Femur (tissue), 1 donor: ENCODE data around the gene GJC1.
"Not testable (repeated sequence)": the region's sequence is repeated elsewhere in the genome, so short reads cannot be mapped to it uniquely, and the experiment has no call there.

Experiments used
- DNase-seq: peaks from one replicate; pipeline ENCODE4 v3.0.0-alpha.2; 2017

Gene GJC1

DNA sequence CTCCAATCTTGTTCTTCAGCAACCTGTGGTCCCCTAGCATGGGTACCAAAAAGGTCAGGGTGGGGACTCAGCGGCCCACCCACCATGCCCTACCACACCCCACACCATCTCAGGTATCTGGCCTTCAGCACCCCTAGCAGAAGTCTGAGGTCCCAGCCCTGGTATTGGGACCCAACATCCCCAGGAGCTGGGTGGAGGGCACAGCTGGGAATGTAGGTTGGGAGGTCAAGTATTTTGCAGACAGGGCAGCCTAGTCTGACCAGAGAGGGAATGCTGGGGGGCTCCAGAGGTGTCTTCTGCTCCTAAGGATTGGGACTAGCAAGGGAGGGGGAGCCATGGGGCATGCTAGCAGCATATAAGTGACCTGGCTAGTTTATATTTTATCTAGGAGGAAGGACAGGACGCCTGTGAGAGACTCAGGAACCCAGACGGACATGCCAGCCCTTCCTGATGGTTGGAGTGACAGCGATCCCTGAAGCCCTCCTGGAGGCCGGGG, 72.1 kb downstream of the GJC1 start:
- no peak for DNase-seq

DNA sequence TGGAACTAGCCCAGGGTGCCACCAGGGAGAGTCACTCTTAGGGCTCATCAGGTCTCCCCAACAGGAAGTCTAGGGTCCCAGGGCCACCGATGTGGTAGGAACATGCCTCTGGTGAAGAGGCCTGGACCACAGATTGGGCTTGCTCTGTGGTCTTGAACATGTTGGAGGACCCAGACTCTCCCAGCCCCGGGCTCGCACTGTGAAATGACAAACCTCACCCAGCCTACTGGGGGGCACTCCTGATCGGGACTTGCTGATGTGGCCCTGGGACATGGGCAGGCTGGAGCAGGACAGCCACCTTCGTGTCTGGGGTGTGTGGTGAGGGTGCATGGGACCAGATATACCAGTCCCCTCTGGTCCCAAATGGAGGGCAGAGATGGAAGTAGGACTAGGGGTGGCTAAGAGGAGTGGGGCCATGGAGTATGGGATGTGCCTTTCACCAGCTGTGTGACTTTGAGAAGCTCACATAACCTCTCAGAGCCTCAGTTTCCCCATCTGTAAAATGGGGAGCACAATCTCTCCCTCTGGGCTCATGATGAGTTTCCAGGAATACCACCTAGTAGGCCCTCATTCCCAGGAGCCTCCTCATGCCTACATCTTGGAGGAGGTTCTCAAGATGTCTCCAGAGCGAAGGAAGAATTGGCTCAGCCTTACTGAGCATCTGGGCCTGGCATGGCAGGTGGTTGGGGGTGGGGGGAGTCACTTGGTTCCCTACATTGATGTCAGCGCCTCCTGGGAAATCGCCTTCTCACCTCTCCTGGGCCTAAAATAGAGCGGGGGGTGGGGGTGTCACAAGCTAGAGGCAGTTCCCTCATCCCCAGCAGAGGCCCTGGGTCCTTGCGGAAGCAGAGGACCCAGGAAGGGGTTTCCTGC, 72.8 kb downstream of the GJC1 start:
- DNase-seq = no peak

DNA sequence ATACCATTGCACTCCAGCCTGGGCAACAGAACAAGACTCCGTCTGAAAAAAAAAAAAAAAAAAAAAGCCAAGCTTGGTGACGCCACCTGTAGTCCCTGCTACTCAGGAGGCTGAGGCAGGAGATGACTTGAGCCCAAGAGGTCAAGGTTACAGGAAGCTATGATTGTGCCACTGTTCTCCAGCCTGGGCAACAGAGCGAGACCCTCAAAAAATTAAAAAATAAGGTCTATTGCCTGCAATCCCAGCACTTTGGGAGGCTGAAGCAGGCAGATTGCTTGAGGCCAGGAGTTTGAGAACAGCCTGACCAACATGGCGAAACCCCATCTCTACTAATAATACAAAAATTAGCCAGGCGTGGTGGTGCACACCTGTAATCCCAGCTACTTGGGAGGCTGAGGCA, 74.9 kb downstream of the GJC1 start:
- DNase-seq = not testable (repeated sequence)

DNA sequence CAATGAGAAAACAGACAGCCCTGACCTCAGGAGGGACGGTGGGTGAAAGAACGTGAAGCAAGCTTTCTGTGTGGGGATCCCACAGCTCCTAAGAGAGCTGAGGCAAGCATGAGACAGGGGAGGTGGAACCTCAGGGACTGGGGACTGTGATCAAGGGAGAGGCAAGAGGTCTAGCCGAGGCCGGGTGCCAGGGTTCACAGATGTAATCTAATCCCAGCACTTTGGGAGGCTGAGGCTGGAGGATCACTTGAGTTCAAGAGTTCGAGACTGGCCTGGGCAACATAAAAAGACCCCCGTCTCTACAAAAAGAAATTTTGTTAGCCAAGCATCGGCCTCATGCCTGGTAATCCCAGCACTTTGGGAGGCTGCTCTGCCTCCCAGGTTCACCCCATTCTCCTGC, 75.8 kb downstream of the GJC1 start:
- DNase-seq = no peak

DNA sequence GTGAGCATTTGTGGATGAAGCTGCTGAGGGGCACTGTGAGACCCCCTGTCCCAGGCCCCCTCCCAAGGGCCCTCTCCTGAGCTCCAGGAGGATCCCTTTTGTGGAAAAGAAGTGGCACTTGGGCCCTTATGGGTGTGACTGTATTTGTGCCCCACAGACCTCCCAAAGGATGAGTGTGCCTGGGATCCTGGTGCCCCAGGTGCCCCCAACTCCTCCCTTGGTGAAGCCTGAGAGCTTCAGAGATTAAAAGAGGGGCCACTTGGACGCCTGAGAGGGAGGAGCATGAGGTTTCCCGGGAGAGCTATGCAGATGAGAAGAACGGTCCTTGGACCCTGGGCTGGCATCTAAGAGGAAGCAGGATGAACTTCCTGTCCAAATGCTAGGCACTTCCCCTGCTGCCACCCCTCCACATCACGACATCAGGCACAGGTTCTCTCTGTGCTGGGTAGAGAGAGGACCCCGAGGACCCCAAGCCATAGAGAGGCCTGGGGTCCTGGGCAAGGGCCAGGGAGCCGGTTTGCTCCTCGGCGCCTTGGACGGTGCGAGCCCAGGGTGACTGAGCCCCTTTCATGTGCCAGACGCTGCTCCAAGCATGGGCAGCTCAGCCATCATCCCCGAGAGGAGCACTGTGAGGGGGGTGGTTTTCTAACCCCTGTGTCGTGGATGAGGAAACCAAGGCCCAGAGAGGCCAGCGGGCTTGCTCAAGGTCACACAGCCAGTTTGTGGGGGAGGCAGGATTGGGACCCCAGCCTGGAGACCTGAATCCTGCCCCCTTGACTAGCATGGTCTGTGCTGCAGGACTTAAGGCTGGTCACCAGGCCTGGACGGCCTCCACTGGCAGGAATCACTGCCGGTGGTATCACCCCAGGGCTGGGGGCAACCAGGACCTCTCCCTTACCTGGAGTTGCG, 76.9 kb downstream of the GJC1 start:
- no peak for DNase-seq

DNA sequence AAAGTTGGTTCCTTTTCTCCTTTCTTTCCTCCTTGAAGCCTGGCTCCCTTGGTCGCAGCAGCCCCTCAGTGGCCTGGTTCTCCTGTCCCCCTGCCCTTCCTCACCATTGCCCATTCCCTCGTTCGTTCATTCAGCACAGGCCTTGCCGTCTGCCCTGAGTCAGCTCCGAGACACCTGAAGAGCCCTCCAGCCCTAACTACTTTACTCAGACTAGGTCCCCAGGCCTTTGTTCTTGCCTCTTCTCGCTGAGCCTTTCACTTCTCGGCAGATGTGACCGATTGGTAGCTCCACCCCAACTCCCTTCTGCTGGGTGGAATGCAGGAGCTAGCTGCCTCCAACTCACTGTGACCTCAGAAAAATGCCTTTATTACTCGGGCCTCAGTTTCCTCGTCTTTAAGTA, 78.3 kb downstream of the GJC1 start:
- no peak for DNase-seq

DNA sequence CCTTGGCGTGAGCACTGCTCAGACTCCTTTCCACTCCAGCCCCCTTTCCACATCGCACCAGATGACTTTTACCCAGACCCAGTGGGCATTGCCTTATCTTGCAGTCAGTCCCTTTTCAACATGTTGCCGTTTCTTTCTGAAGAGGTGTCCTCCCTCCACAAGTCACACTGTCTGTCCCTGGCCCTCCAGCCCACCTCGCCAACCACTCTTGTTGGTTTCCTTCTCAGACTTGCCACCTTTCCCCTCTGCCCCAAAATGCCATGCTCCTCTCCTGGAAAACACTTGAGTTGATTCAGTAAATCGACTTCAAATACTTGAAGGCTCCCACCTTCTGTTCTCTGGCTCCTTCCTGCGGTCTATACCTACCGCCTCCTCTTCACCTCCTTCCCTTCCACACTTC, 78.8 kb downstream of the GJC1 start:
- no peak for DNase-seq

DNA sequence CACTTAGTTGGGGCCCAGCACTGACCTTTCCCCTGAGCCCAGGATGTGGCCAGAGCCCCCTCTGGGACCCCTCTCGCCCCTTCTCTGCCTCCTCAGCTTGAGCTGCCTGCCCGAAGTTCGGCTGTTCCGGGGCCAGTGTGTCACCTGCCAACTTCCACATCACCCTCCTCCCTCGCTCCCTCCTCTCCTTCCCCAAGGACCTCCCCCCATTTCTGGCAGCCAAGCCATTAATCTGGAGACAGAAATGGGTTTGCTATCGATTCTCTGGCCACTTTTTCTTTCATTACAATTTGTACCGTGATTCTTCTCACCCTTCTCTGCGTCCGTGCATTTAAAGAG, 80.1 kb downstream of the GJC1 start:
- DNase-seq = no peak

DNA sequence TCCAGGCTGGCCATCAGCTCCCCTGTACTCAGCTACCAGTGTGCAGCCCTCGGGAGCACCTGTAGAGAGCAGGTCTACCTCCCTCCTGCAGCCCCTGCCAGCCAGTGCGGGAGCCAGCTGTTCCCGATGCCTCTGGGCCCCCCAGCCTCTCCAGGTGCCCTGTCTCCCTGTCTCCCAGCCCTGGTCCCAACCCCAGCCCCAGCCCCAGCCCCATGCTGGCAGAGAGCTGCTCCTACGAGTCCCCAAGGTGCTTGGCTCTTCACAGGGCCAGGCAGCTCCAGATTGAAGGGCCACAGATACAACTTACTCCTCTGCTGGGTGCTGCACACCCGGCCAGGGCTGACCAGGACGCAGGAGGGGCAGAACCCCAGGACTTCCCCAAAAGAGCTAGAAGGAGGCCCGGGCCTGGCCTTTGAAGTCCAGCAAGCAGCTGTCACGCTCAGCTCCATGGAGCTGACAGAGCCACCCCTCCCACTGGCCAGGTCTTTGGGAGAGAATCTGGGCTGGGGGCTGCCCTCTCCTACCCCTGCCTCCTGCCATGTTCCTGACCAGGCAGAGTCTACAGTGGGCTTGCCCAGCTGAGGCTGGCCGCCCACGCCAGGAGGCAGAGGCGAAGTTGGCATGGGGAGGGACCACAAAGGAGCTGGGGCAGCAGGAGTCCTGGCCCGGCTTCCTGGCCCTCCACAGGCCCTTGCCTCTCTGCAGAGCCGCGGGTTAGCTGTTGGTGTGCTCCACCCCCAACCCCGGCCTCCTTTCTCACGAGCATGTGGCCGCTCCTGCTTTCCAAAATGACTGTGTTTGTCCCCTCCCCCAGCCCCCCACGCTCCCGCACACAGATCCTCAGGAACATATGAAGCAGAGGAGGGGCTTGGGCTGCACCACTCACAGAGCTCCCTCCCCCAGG, 80.8 kb downstream of the GJC1 start:
- DNase-seq = peak; percentile 79
